ENCODE data around the gene MSL3B.
"Not testable (repeated sequence)": the region's sequence is repeated elsewhere in the genome, so short reads cannot be mapped to it uniquely, and the experiment has no call there.

Gene MSL3B

DNA sequence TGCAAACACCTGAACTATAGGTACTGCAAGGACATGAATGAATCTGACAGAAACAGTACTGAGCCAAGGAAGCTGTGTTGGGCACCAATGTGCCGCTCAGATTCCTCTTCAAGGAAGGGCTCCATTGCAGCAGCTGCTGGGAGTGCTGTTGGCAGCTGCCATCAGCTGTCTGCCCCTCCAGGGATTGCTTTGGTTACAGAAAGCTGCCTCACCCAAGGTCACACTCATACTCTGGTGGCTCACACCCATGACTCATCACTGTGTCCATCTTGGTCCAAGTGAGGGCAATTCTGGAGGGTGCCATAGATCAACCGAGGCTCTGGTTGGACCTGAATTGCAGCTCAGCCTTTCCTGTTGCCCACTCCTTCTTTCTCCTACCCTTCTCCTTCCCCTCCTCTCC is 24.6 kb upstream of the MSL3B start:
- 80 to 100% methylated on average over 1 to 2 of the region's 2 CpGs for WGBS, 2 donors (ENCODE audit: low coverage in 1 of 2)
- H3K4me1 ChIP-seq, result no peaks in the 10 kb centered on the region
- in situ Hi-C loops (cut with MboI; ENCODE audit: low pct_ligation_motif_present in 1 of 4, low pct_unique_long_range_greater_than_20kb in 1 of 4, low sequenced_read_pairs in 3 of 4) (no loop called here), intact Hi-C loops (cut with DNase I; ENCODE audit: low total_unique reads) (no loop called here)
- H3K36me3 ChIP-seq, result no peaks in the 10 kb centered on the region
- no peaks in the 10 kb centered on the region for H3K9me3 ChIP-seq
- no peak overlapping the region for H3K27ac ChIP-seq
- TF ChIP-seq POLR2A (IDR thresholded peaks at IDR 0.05) (no peak), POLR2AphosphoS5 (IDR thresholded peaks at IDR 0.05) (no peak), EP300 (IDR thresholded peaks at IDR 0.05; ENCODE audit: low read depth) (no peak)
- TF ChIP-seq, protein P1, sequence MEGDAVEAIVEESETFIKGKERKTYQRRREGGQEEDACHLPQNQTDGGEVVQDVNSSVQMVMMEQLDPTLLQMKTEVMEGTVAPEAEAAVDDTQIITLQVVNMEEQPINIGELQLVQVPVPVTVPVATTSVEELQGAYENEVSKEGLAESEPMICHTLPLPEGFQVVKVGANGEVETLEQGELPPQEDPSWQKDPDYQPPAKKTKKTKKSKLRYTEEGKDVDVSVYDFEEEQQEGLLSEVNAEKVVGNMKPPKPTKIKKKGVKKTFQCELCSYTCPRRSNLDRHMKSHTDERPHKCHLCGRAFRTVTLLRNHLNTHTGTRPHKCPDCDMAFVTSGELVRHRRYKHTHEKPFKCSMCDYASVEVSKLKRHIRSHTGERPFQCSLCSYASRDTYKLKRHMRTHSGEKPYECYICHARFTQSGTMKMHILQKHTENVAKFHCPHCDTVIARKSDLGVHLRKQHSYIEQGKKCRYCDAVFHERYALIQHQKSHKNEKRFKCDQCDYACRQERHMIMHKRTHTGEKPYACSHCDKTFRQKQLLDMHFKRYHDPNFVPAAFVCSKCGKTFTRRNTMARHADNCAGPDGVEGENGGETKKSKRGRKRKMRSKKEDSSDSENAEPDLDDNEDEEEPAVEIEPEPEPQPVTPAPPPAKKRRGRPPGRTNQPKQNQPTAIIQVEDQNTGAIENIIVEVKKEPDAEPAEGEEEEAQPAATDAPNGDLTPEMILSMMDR (IDR thresholded peaks at IDR 0.05), result no peak
- no peak for DNase-seq
- no peak overlapping the region for H3K4me3 ChIP-seq
- peaks cover 2% of the 10 kb centered on the region for H3K27me3 ChIP-seq

DNA sequence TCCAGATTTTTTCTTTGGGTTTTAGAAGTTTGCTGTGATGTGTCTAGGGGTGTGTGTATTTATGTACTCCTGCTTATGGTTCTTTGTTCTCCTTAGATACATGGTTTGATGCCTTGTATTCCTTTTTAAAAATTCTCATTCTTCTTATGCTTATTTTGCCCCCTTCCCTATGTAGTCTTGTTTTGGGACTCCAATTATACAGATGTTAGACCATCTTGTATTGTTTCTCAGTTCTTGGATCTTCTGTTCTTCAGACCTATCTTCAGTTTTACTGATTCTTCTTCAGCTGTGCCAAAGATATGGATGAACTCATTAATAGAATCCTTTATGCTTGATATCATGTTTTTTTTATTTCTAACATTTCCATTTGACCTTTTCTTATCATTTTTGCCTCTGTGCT is 14.2 kb upstream of the MSL3B start:
- in situ Hi-C loops (cut with MboI; ENCODE audit: low pct_ligation_motif_present in 1 of 4, low pct_unique_long_range_greater_than_20kb in 1 of 4, low sequenced_read_pairs in 3 of 4), result no loop called here

GRCh38 chr2:233872125-233872524 is 3.9 kb upstream of the MSL3B start:
- DNase-seq; intact Hi-C loops (cut with DNase I; ENCODE audit: low total_unique reads); in situ Hi-C loops (cut with MboI; ENCODE audit: low pct_ligation_motif_present in 1 of 4, low pct_unique_long_range_greater_than_20kb in 1 of 4, low sequenced_read_pairs in 3 of 4); H3K27ac ChIP-seq; H3K4me1 ChIP-seq; H3K4me3 ChIP-seq; H3K36me3 ChIP-seq; H3K9me3 ChIP-seq: not testable (repeated sequence)
- WGBS, 2 donors (ENCODE audit: low coverage in 1 of 2), result 21 to 40% methylated on average over 2 of the region's 2 CpGs
- peaks cover 46% of the 10 kb centered on the region for H3K27me3 ChIP-seq

More for the DNA sequence above, 14.2 kb upstream of the MSL3B start:
- no peak for DNase-seq
- Histone ChIP-seq H3K27me3 (peaks cover 15% of the 10 kb centered on the region), H3K36me3 (no peaks in the 10 kb centered on the region), H3K27ac (no peak overlapping the region), H3K4me3 (no peak overlapping the region), H3K4me1 (no peaks in the 10 kb centered on the region), H3K9me3 (peaks cover 12 to 21% of the 10 kb centered on the region in 2 donors)
- intact Hi-C loops (cut with DNase I; ENCODE audit: low total_unique reads), result no loop called here
- TF ChIP-seq POLR2A (IDR thresholded peaks at IDR 0.05) (no peak), POLR2AphosphoS5 (IDR thresholded peaks at IDR 0.05) (no peak), EP300 (IDR thresholded peaks at IDR 0.05; ENCODE audit: low read depth) (no peak)
- TF ChIP-seq, protein P1 (IDR thresholded peaks at IDR 0.05), result no peak

DNA sequence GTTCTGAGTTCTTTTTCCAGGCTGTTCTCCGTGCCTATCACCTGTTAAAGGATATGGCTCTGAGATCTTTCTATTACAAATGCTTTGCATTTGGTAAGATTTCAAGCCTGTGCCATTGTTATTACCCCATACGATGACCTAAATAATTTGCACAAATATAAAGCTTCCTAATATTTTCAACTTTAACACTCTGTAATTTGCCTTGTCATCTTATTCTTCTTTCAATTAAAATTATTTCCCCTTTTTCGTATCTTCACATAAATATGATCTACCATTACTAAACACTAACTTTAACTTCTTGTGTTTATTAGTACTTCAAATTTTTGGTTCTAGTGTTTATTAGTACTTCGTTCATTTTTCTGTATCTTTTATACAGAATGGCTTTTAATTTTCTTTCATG is 3.2 kb upstream of the MSL3B start:
- Histone ChIP-seq H3K9me3 (peaks cover 0 to 4% of the 10 kb centered on the region in 2 donors), H3K4me1 (no peaks in the 10 kb centered on the region), H3K27ac (no peak overlapping the region), H3K4me3 (no peak overlapping the region), H3K27me3 (peaks cover 46% of the 10 kb centered on the region), H3K36me3 (no peaks in the 10 kb centered on the region)
- in situ Hi-C loops (cut with MboI; ENCODE audit: low pct_ligation_motif_present in 1 of 4, low pct_unique_long_range_greater_than_20kb in 1 of 4, low sequenced_read_pairs in 3 of 4) (no loop called here), intact Hi-C loops (cut with DNase I; ENCODE audit: low total_unique reads) (no loop called here)
- TF ChIP-seq POLR2A (IDR thresholded peaks at IDR 0.05), result no peak
- no peak for TF ChIP-seq POLR2AphosphoS5 (IDR thresholded peaks at IDR 0.05)
- TF ChIP-seq, protein P1 (IDR thresholded peaks at IDR 0.05), result no peak
- TF ChIP-seq EP300 (IDR thresholded peaks at IDR 0.05; ENCODE audit: low read depth), result no peak
- no peak for DNase-seq
- 59 to 66% methylated on average over 4 of the region's 4 CpGs for WGBS, 2 donors (ENCODE audit: low coverage in 1 of 2)

DNA sequence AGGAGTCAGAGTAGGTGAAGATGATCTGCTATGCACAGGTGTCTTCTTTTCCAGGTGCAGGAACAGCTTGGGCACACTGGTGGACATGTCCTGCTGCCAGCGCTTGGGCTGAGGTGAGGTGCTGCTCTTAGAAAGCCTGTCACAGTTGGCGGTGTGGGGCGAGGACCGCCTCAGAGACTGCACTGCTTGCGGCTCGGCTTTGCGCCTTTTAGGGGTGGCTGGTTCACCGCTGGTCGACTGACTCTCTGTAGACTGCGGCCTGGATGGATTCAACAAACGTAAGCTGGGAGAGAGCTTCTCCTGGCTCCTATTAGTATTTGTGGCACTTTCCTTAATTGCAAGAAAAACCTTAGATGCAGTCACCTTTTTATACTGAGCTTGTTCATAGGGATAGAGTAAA is 1.7 kb downstream of the MSL3B start:
- Histone ChIP-seq H3K9me3 (peaks cover 0 to 4% of the 10 kb centered on the region in 2 donors), H3K27ac (no peak overlapping the region), H3K27me3 (peaks cover 28% of the 10 kb centered on the region), H3K36me3 (no peaks in the 10 kb centered on the region), H3K4me3 (no peak overlapping the region), H3K4me1 (no peaks in the 10 kb centered on the region)
- in situ Hi-C loops (cut with MboI; ENCODE audit: low pct_ligation_motif_present in 1 of 4, low pct_unique_long_range_greater_than_20kb in 1 of 4, low sequenced_read_pairs in 3 of 4) (no loop called here), intact Hi-C loops (cut with DNase I; ENCODE audit: low total_unique reads) (no loop called here)
- 99% methylated on average over 11 of the region's 11 CpGs; no CpG with 5 or more reads in 1 of the 2 donors for WGBS, 2 donors (ENCODE audit: low coverage in 1 of 2)
- TF ChIP-seq, protein P1 (IDR thresholded peaks at IDR 0.05), result no peak
- TF ChIP-seq POLR2AphosphoS5 (IDR thresholded peaks at IDR 0.05), result no peak
- no peak for TF ChIP-seq POLR2A (IDR thresholded peaks at IDR 0.05)
- TF ChIP-seq EP300 (IDR thresholded peaks at IDR 0.05; ENCODE audit: low read depth), result no peak
- no peak for DNase-seq

Data from transverse colon (tissue), 4 donors.